HG02973 (cell line): Measurements from ENCODE around the gene PKN2.
A peak's percentile ranks its signal among the peaks of the same experiment; 100 is the strongest.

Experiments
- ATAC-seq: cut with Tn5 transposase; IDR thresholded peaks from one replicate; pipeline ENCODE4 v1.9.1; 2021; ENCODE audit warnings: moderate library complexity; ENCODE audit not compliant: unreplicated experiment

Gene PKN2

DNA sequence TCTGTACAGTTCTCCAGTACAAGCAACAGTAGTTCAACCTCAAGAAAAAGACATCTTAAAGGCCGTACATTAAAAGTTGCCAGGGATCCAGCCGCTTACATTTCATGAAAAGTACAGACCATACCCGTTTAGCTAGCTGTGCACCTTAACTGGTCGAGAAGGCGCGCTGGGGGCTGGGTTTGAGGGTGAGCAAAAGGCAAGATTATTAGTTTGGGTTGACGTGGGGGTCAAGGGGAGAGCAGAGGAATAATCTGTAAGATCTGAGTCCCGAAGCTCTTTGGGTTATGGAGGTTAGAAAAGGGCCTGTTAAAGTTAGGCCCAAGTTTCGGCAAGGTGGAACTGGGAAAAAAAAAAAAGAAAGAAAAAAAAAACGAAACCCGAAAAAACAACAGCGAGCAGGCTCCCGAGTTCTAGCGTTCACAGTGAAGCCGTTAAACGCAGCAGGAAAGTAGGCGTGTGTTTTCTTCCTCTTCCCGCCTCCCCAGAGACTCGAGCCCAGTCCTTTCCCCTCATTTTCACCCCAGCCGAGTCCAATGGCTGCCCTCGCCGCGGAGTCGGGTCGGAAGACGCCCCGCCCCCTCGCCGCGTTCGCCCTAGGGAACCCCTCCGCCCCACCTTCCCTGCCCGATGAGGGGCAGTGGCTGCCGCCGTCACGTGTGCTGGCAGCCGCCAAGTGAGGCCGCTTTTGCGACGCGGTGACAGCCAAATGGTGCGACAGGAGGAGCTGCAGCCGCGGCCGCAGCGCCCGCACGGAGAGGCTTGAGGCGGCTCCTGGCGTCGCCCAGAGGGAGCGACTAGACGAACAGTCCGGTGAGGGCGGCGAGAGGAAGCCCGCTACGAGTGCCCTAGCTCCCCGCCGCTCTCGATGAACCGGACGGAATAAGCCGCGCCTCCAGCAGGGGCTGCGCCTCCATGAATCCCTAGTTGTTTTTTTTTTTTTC lies at the start of gene PKN2:
TSS of gene PKN2 (plus strand) at position 733 of the 941 bp plus-strand sequence. CDS start 308 bp downstream, outside the sequence.
- ATAC-seq: peak; percentile 86

DNA sequence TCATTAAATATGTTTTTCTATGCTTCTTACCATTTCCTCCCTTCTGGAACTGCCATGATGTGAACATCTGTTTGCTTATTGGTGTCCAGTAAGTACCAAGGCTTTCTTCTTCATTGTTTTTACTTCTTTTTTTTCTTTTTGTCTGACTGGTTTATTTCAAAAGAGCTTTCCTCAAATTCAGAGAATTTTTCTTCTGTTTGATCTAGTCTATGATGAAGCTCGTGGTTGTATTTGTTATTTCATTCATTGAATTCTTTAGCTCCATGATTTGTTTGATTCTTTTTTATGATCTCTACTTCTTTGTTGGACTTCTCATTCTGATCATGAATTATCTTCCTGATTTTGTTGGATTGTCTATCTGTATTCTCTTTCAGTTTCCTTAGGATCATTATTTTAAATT lies 49.5 kb upstream of the PKN2 start:
- no peak for ATAC-seq

- no peak for ATAC-seq
Measured at GRCh38 chr1:88640060-88640459, 44.0 kb upstream of the PKN2 start.

DNA sequence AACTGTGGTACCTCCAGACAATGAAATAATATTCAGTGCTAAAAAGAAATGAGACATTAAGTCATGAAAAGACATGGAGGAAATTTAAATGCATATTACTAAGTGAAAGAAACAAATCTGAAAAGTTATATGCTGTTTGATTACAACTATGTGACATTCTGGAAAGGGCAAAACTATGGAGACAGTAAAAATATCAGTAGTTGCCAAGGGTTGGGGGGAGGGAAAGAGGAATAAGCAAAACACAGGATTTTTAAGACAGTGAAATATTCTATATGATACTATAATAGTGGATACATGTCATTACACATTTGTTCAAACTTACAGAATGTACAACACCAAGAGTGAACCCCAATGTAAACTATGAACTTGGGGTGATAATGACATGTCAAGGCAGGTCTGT lies 38.2 kb upstream of the PKN2 start:
- no peak for ATAC-seq

GRCh38 chr1:88646476-88647248 lies 37.4 kb upstream of the PKN2 start:
- no peak for ATAC-seq

- no peak for ATAC-seq
Measured at GRCh38 chr1:88647249-88647645, 36.8 kb upstream of the PKN2 start.

GRCh38 chr1:88647749-88648415 lies 36.2 kb upstream of the PKN2 start:
- no peak for ATAC-seq

DNA sequence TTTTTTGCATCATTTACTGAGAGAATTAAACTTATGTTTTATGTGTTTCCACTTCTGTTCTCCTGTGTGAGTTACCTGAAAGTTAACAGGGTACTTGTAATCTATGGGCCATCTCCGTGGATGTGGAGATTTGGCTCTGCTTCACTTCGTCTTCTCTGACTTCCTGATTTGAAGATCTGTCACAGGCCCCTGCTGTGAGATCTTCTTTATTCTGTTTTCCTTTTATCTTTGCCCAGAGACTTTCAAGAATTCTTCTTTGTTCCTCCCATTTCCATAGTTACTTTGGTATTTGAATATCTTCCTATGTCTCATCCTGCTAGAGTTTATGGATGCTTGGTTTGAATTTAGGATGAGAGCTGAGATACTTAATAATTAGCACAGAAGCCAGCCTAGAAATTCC lies 35.4 kb upstream of the PKN2 start:
- ATAC-seq: no peak

GRCh38 chr1:88649932-88650331 lies 34.1 kb upstream of the PKN2 start:
- ATAC-seq: no peak

- no peak for ATAC-seq
Measured at GRCh38 chr1:88650676-88651418, 33.2 kb upstream of the PKN2 start.

DNA sequence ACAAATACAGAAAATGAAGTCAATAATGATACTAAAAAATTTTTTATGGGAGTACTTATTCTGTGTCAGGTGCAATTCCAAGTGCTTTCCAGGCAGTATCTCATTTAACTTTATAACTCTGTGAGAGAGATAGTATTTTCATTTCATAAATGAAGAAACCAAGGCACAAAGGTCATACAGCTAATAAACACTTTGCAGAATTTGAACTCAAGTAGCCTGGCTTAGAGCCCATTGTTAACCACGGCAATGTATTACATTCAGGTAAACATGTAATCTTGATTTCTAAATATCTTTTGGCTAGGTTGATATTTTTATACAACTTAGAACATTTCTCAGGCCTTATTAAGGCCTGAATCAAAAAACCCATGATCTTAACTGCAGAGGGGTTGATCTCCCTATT lies 28.9 kb upstream of the PKN2 start:
- no peak for ATAC-seq

DNA sequence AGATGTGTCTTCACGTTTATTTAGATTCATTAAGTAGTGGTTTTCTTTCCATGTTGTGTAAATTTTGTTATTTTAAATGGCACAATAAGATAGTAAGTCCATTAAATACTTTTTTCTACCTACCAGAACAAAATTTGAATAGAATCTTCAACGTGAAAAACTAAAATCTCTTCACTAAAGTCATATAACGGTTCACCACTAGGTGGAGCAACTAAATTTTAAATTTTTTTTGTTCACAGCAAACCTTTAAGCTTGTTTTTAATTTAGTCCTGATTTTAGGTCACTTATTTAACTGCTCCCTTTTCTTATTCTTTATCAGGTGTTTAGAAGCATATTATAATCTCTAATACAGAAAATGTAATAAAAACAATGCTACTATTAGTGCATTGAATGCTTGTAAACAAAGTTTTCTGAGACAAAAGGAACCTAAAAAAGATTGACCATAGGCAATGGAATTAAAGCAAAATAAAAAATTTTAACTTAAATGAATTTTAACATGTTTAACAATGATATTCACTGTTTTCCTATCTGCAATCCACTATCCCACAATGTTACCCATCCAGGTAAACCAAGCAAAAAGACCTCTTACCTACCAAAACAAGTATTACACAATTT lies 28.3 kb upstream of the PKN2 start:
- no peak for ATAC-seq

DNA sequence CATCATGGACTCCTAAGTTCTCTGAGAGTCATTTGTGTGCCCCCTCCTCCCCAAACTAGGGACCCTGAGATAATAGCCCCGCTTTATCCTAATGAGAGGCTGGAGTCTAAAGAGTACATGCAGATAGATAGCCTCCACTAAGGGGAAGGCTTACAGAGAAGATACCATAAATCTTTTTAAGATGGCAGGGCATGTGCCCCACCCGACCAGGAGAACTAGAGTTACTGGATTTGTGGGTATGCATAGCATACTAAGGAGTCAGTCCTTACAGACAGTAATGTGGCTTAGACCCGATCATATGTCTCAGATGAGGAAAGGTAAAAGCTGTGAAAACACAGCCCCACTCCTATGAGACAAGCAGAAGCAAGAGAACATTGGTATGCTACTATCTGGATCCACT lies 25.7 kb upstream of the PKN2 start:
- ATAC-seq: no peak

- ATAC-seq: no peak
Measured at GRCh38 chr1:88659552-88659951, 24.5 kb upstream of the PKN2 start.

GRCh38 chr1:88661188-88661587 lies 22.9 kb upstream of the PKN2 start:
- no peak for ATAC-seq

GRCh38 chr1:88661951-88662699 lies 21.9 kb upstream of the PKN2 start:
- ATAC-seq: no peak

GRCh38 chr1:88662723-88663122 lies 21.4 kb upstream of the PKN2 start:
- ATAC-seq: no peak

GRCh38 chr1:88668405-88668804 lies 15.7 kb upstream of the PKN2 start:
- ATAC-seq: no peak

GRCh38 chr1:88670462-88670861 lies 13.6 kb upstream of the PKN2 start:
- no peak for ATAC-seq

DNA sequence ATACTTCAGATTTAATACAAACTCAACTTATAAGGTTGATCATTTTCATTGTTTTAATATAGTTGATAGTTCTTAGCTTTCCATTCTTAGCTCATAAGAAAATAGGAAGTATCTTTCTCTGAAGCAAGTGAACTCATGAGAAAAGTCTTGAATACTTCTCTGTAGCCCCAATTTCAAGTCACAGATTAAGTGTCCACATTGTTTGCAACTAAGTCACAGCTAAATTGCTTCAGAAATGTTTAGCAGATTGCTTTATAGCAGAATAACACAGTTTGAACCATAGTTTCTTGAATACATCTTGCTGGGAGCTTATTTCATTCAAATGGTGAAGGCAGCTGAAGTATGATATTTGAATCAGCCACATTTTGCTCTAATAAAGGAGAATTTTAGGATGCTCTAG lies 10.6 kb upstream of the PKN2 start:
- ATAC-seq: no peak
